ENCODE measurements around the gene AKR1E2. TPM values are rescaled to one million over a fixed set of nuclear protein-coding genes. Genes with fewer than 3 reads are reported as not detected.

The AKR1E2 gene
- total and polyA plus RNA-seq, 2 of the 8 experiments (the other 6 are each of a cell fraction or from before 2014, with no cell fraction given) = 2.6 to 3.5 TPM

DNA sequence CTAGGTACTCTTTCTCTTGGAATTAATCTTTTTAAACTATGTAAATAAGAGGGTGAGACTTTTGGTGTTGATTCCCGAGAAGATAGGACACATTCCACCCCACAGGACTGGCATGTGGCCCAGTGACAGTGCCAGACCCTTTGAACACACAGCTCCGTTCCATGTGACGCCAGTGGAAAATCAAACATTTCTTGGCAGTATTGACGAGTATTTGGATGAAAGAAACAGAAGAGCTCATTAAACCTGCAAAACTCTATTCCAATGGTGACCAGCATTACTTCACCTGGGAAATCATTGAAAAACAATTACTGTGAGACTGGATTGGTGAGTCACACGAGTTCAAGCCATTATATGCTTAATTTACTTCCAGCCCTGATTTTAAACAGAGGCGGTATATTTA lies 25.8 kb downstream of the AKR1E2 start:
- Histone ChIP-seq H3K36me3 (ENCODE audit: control insufficient read depth in 2 of 4, insufficient read depth in 4 of 4, low read length in 3 of 4) (no peaks in the 10 kb centered on the region), H3K27me3 (replicated peaks in 1 of 4; ENCODE audit: control insufficient read depth in 3 of 4, extremely low read depth in 1 of 4, insufficient read depth in 3 of 4, low read length in 3 of 4) (0 out of 7 replicates have a peak, but pooled peaks cover 0 to 3% (median 0%) of the 10 kb centered on the region in 4 experiments), H3K56ac (replicated peaks; ENCODE audit: insufficient read length, low read depth, low read length) (no peak overlapping the region), H3K4ac (replicated peaks; ENCODE audit: insufficient read length, low read depth, low read length) (no peak overlapping the region), H3K23ac (ENCODE audit: insufficient read length) (no peak overlapping the region), H2BK15ac (ENCODE audit: low read length) (no peak overlapping the region), H3K27ac (ENCODE audit: low read depth, low read length) (no peak overlapping the region), H3K18ac (ENCODE audit: extremely low read depth, low read length) (no peak overlapping the region), H3K9me3 (ENCODE audit: insufficient read depth in 2 of 2, low read depth in 1 of 2, low read length in 1 of 2) (no peaks in the 10 kb centered on the region), H2AFZ (ENCODE audit: low read length) (no peak overlapping the region), H3K9ac (replicated peaks in 1 of 4; ENCODE audit: extremely low read depth in 1 of 4, low read depth in 3 of 4, low read length in 3 of 4) (no peak overlapping the region), H3K4me1 (replicated peaks in 1 of 4; ENCODE audit: control insufficient read depth in 3 of 4, insufficient read depth in 4 of 4, low read length in 3 of 4) (peaks cover 0 to 3% (median 2%) of the 10 kb centered on the region in 4 experiments; a peak in 4 of 7 replicates), H2AK5ac (ENCODE audit: low read depth, low read length) (no peak overlapping the region), H4K8ac (ENCODE audit: extremely low read depth, insufficient read depth, low read length) (no peak overlapping the region), H3K79me1 (ENCODE audit: low read depth, low read length) (no peaks in the 10 kb centered on the region), H4K91ac (replicated peaks; ENCODE audit: insufficient read length, low read length) (no peak overlapping the region), H4K5ac (ENCODE audit: insufficient read length, low read depth, low read length) (no peak overlapping the region), H3K4me3 (ENCODE audit: extremely low read depth in 1 of 4, insufficient read depth in 2 of 4, low read depth in 3 of 4, low read length in 4 of 4) (no peak overlapping the region), H3K4me2 (ENCODE audit: insufficient read depth in 1 of 2, low read depth in 2 of 2, low read length in 2 of 2) (no peak overlapping the region), H2BK5ac (ENCODE audit: low read depth, low read length) (no peak overlapping the region), H2BK20ac (ENCODE audit: low read length) (no peak overlapping the region), H3K79me2 (ENCODE audit: control insufficient read depth in 1 of 2, insufficient read depth in 2 of 2, low read length in 2 of 2) (no peaks in the 10 kb centered on the region), H3K14ac (ENCODE audit: insufficient read length) (no peak overlapping the region), H3K23me2 (ENCODE audit: low read depth, low read length) (no peaks in the 10 kb centered on the region), H4K20me1 (replicated peaks in 1 of 2; ENCODE audit: control insufficient read depth in 1 of 2, insufficient read depth in 2 of 2, low read length in 2 of 2) (no peaks in the 10 kb centered on the region), H2BK120ac (replicated peaks; ENCODE audit: low read depth, low read length) (no peak overlapping the region), H2BK12ac (ENCODE audit: low read depth, low read length) (no peak overlapping the region)
- DNase-seq (ENCODE audit: low read depth in 1 of 2, low spot score in 2 of 2) = no peak
- ChIA-PET CTCF (ENCODE audit: partially characterized antibody) (interaction anchor here (0.7 to 6.6 kb wide), 15 partner anchors 8 to 531 kb away, joined by 3 to 86 read pairs (median 10); partner anchors contain the start of gene AKR1C3), POLR2A (ENCODE audit: partially characterized antibody) (no interaction called here)
- FAIRE-seq = no peak
- 88% methylated on average over 6 of the region's 6 CpGs; no CpG with 5 or more reads in 1 of the 2 experiments for WGBS, 2 experiments (ENCODE audit: extremely low coverage in 1 of 2, insufficient coverage in 1 of 2, insufficient read length in 1 of 2, insufficient replicate concordance in 2 of 2, low coverage in 1 of 2, low lambda C conversion rate in 2 of 2, missing lambda C conversion rate in 1 of 2)
- TF ChIP-seq FOSL1 (IDR thresholded peaks at IDR 0.05; ENCODE audit: insufficient read depth, low read depth, low read length) (no peak), BRCA1 (IDR thresholded peaks at IDR 0.05; ENCODE audit: low read depth, low read length) (no peak), RXRA (IDR thresholded peaks at IDR 0.05; ENCODE audit: insufficient read depth, low read depth, low read length) (no peak), CTBP2 (IDR thresholded peaks at IDR 0.05; ENCODE audit: borderline replicate concordance, insufficient read depth, insufficient read length, low read length) (no peak), SP2 (IDR thresholded peaks at IDR 0.05; ENCODE audit: low read length) (no peak), PHF8 (conservative IDR thresholded peaks at IDR 0.05; ENCODE audit: low read depth, low read length) (no peak)
